GM19467 (cell line): ENCODE measurements around the gene KRT1.

Experiments used
- ATAC-seq: cut with Tn5 transposase; IDR thresholded peaks from one replicate; pipeline ENCODE4 v1.9.1; 2021; ENCODE audit warnings: mild to moderate bottlenecking, moderate library complexity; ENCODE audit not compliant: unreplicated experiment

KRT1 gene

GRCh38 chr12:52699373-52699772, 19.2 kb upstream of the KRT1 start:
- no peak for ATAC-seq

- ATAC-seq = no peak
These were observed 18.6 kb upstream of the KRT1 start for GRCh38 chr12:52698651-52699340.

GRCh38 chr12:52697058-52697582, 16.9 kb upstream of the KRT1 start:
- no peak for ATAC-seq

- no peak for ATAC-seq
These were observed 16.4 kb upstream of the KRT1 start for GRCh38 chr12:52696588-52696987.

- ATAC-seq = no peak
These were observed 14.8 kb upstream of the KRT1 start for GRCh38 chr12:52695039-52695438.

- no peak for ATAC-seq
These were observed 13.9 kb upstream of the KRT1 start for GRCh38 chr12:52694151-52694550.

- ATAC-seq = no peak
These were observed 13.1 kb upstream of the KRT1 start for GRCh38 chr12:52693261-52693660.

GRCh38 chr12:52692254-52692653, 12.0 kb upstream of the KRT1 start:
- ATAC-seq = no peak

GRCh38 chr12:52691841-52692150, 11.6 kb upstream of the KRT1 start:
- no peak for ATAC-seq

GRCh38 chr12:52691076-52691840, 11.1 kb upstream of the KRT1 start:
- ATAC-seq = no peak

- no peak for ATAC-seq
These were observed 10.3 kb upstream of the KRT1 start for GRCh38 chr12:52690351-52691075.

GRCh38 chr12:52689936-52690335, 9.7 kb upstream of the KRT1 start:
- no peak for ATAC-seq

- no peak for ATAC-seq
These were observed 9.0 kb upstream of the KRT1 start for GRCh38 chr12:52689239-52689638.

- no peak for ATAC-seq
These were observed 8.3 kb upstream of the KRT1 start for GRCh38 chr12:52688481-52688880.

GRCh38 chr12:52687497-52688385, 7.5 kb upstream of the KRT1 start:
- ATAC-seq = no peak

GRCh38 chr12:52686756-52687487, 6.7 kb upstream of the KRT1 start:
- no peak for ATAC-seq

- no peak for ATAC-seq
These were observed 5.9 kb upstream of the KRT1 start for GRCh38 chr12:52686063-52686462.

GRCh38 chr12:52685406-52685890, 5.2 kb upstream of the KRT1 start:
- ATAC-seq = no peak

GRCh38 chr12:52684431-52684830, 4.2 kb upstream of the KRT1 start:
- no peak for ATAC-seq
